GM19351 (cell line): ENCODE results near the gene CHID1.

ENCODE experiments used
- ATAC-seq: cut with Tn5 transposase; IDR thresholded peaks from one replicate; pipeline ENCODE4 v1.9.1; 2021; ENCODE audit warnings: mild to moderate bottlenecking, moderate library complexity; ENCODE audit not compliant: unreplicated experiment

The CHID1 gene

GRCh38 chr11:865462-866430 is 44.9 kb downstream of the CHID1 start:
- no peak for ATAC-seq

- ATAC-seq, result no peak
These were observed 45.7 kb downstream of the CHID1 start for GRCh38 chr11:864898-865297.

- no peak for ATAC-seq
These were observed 46.4 kb downstream of the CHID1 start for GRCh38 chr11:863910-864827.

- no peak for ATAC-seq
These were observed 47.3 kb downstream of the CHID1 start for GRCh38 chr11:863023-863909.

- ATAC-seq, result no peak
These were observed 48.0 kb downstream of the CHID1 start for GRCh38 chr11:862696-863022.

- no peak for ATAC-seq
These were observed 48.4 kb downstream of the CHID1 start for GRCh38 chr11:862081-862661.

- ATAC-seq, result no peak
These were observed 49.5 kb downstream of the CHID1 start for GRCh38 chr11:861105-861479.

GRCh38 chr11:860234-861104 is 50.1 kb downstream of the CHID1 start:
- ATAC-seq, result no peak

GRCh38 chr11:859394-860131 is 51.0 kb downstream of the CHID1 start:
- ATAC-seq, result no peak

- no peak for ATAC-seq
These were observed 51.8 kb downstream of the CHID1 start for GRCh38 chr11:858762-859339.

- no peak for ATAC-seq
These were observed 52.4 kb downstream of the CHID1 start for GRCh38 chr11:858053-858761.

GRCh38 chr11:856397-856796 is 54.2 kb downstream of the CHID1 start:
- no peak for ATAC-seq

- ATAC-seq, result no peak
These were observed 54.8 kb downstream of the CHID1 start for GRCh38 chr11:855796-856195.

GRCh38 chr11:855330-855674 is 55.3 kb downstream of the CHID1 start:
- no peak for ATAC-seq

- ATAC-seq, result no peak
These were observed 55.8 kb downstream of the CHID1 start for GRCh38 chr11:854601-855329.

- ATAC-seq, result no peak
These were observed 56.7 kb downstream of the CHID1 start for GRCh38 chr11:853682-854448.

- no peak for ATAC-seq
These were observed 57.8 kb downstream of the CHID1 start for GRCh38 chr11:852762-853161.
